CD4-positive, CD25-positive, alpha-beta regulatory T cell (primary cell): ENCODE measurements around the gene OR4E2. TPM values are rescaled to one million over a fixed set of nuclear protein-coding genes. Genes with fewer than 3 reads are reported as not detected.

Experiments used
- ATAC-seq, 2 donors: fragments of 150-1000 bp; cut with Tn5 transposase; one replicate each; pipeline ENCODE4 v1.10.0; 2021; ENCODE audit warnings: low read depth in 2 of 2, moderate number of reproducible peaks in 2 of 2, moderate library complexity in 1 of 2
- DNase-seq, 3 donors: peaks; one replicate each; pipeline versions ENCODE4 v3.0.0 to v3.0.0-alpha.2; 2012 to 2022; ENCODE audit warnings: mixed read lengths in 1 of 3
- H3K27ac ChIP-seq: one replicate; pipeline ENCODE4 v1.7.0; 2013; ENCODE audit warnings: mild to moderate bottlenecking, low read length; ENCODE audit not compliant: insufficient read depth, poor library complexity, severe bottlenecking
- H3K27me3 ChIP-seq: one replicate; pipeline ENCODE4 v1.7.0; 2013; ENCODE audit warnings: low read length; ENCODE audit not compliant: control insufficient read depth, insufficient read depth
- H3K36me3 ChIP-seq: one replicate; pipeline ENCODE4 v1.7.0; 2013; ENCODE audit warnings: mild to moderate bottlenecking, low read length, moderate library complexity; ENCODE audit not compliant: control insufficient read depth, insufficient read depth
- H3K4me1 ChIP-seq: 2 replicates; pipeline ENCODE4 v1.7.0; 2013; ENCODE audit warnings: mild to moderate bottlenecking, low read length; ENCODE audit not compliant: insufficient read depth, control insufficient read depth, poor library complexity, severe bottlenecking
- H3K4me3 ChIP-seq: one replicate; pipeline ENCODE4 v1.7.0; 2013; ENCODE audit warnings: low read depth, mild to moderate bottlenecking, low read length, moderate library complexity
- H3K9me3 ChIP-seq, 2 experiments: 1 replicate in 1 of 2; 2 replicates in 1 of 2; pipeline ENCODE4 v1.7.0; 2013; ENCODE audit warnings: low read length in 2 of 2, mild to moderate bottlenecking in 1 of 2, moderate library complexity in 1 of 2; ENCODE audit not compliant: control insufficient read depth in 2 of 2
- H3K27ac Mint-ChIP-seq, 3 donors: one replicate each; pipeline ENCODE4 v1.8.0; 2020 to 2022; ENCODE audit warnings: mild to moderate bottlenecking in 3 of 3, mixed read lengths in 3 of 3, moderate library complexity in 2 of 3
- H3K27me3 Mint-ChIP-seq: one replicate; pipeline ENCODE4 v1.8.0; 2022; ENCODE audit warnings: mild to moderate bottlenecking, mixed read lengths
- H3K36me3 Mint-ChIP-seq: one replicate; pipeline ENCODE4 v1.8.0; 2020; ENCODE audit warnings: mixed read lengths
- H3K4me1 Mint-ChIP-seq, 4 donors: one replicate each; pipeline ENCODE4 v1.8.0; 2020 to 2022; ENCODE audit warnings: mixed read lengths in 4 of 4, mild to moderate bottlenecking in 1 of 4
- H3K4me3 Mint-ChIP-seq, 4 donors: one replicate each; pipeline ENCODE4 v1.8.0; 2020 to 2022; ENCODE audit warnings: mild to moderate bottlenecking in 4 of 4, mixed read lengths in 4 of 4, moderate library complexity in 3 of 4
- H3K9me3 Mint-ChIP-seq, 7 donors: one replicate each; pipeline ENCODE4 v1.8.0; 2020 to 2022; ENCODE audit warnings: mixed read lengths in 7 of 7, mild to moderate bottlenecking in 3 of 7, moderate library complexity in 2 of 7
- polyA plus RNA-seq, 4 donors: library from polyadenylated mRNA; unstranded; fragments of 300-500 nt; fragmentation: Illumina TruSeq; gene quantifications; one replicate each; pipeline ENCODE4 v1.2.3, GENCODE V29; 2021
- total RNA-seq: library from RNA; stranded (reverse); gene quantifications from one replicate; pipeline ENCODE4 v1.2.3, GENCODE V29; 2022

Gene OR4E2
- total and polyA plus RNA-seq, 5 donors from 2014 or later = not detected

GRCh38 chr14:21712036-21712435, 58.4 kb downstream of the OR4E2 start:
- no peaks in the 10 kb centered on the region for H3K4me1 ChIP-seq
- H3K4me3 ChIP-seq = peak overlapping the region; percentile 71
- Mint-ChIP-seq H3K4me1 (peaks cover 0 to 7% (median 4%) of the 10 kb centered on the region in 4 donors), H3K36me3 (no peaks in the 10 kb centered on the region), H3K27ac (peak overlapping the region; percentile 12 to 89 (median 81)), H3K9me3 (peaks cover 0 to 2% (median 0%) of the 10 kb centered on the region in 7 donors), H3K27me3 (peaks cover 41% of the 10 kb centered on the region), H3K4me3 (peak overlapping the region; percentile 36 to 73 (median 72))
- H3K36me3 ChIP-seq = no peaks in the 10 kb centered on the region
- peak; percentile 49 to 50 for ATAC-seq
- peak in 1 of 3 donors; percentile 60 for DNase-seq
- H3K27ac ChIP-seq = peak overlapping the region; percentile 56
- H3K27me3 ChIP-seq = peaks cover 4% of the 10 kb centered on the region
- peaks cover 0 to 3% of the 10 kb centered on the region in 2 experiments for H3K9me3 ChIP-seq

GRCh38 chr14:21714318-21714929, 60.8 kb downstream of the OR4E2 start:
- H3K36me3 ChIP-seq = no peaks in the 10 kb centered on the region
- DNase-seq (no peak), ATAC-seq (no peak)
- H3K27me3 ChIP-seq = peaks cover 17% of the 10 kb centered on the region
- no peaks in the 10 kb centered on the region for H3K36me3 Mint-ChIP-seq
- H3K4me3 ChIP-seq = peak overlapping the region; percentile 71
- H3K4me3 Mint-ChIP-seq = peak overlapping the region in 3 of 4 donors; percentile 62 to 70 (median 69)
- H3K9me3 ChIP-seq = no peaks in the 10 kb centered on the region
- no peaks in the 10 kb centered on the region for H3K4me1 ChIP-seq
- peaks cover 59% of the 10 kb centered on the region for H3K27me3 Mint-ChIP-seq
- no peak overlapping the region for H3K27ac ChIP-seq
- peaks cover 0 to 10% (median 5%) of the 10 kb centered on the region in 4 donors for H3K4me1 Mint-ChIP-seq
- H3K27ac Mint-ChIP-seq = peak overlapping the region in 2 of 3 donors; percentile 4 to 18
- H3K9me3 Mint-ChIP-seq = peaks cover 0 to 1% (median 0%) of the 10 kb centered on the region in 7 donors

Other genes with a start within 250 kb of the OR4E2 start
- gene CHD8, start 197.7 kb upstream of the OR4E2 start, total RNA-seq = 142 TPM
- 10 to 100 TPM; 15.3 to 30.9 (median 20.9) TPM for gene CHD8, start 197.7 kb upstream of the OR4E2 start, polyA plus RNA-seq
- gene RAB2B, start 176.9 kb upstream of the OR4E2 start, total RNA-seq = 32.6 TPM
- 10 to 100 TPM; 12.1 to 19.8 (median 14.8) TPM for gene RAB2B, start 176.9 kb upstream of the OR4E2 start, polyA plus RNA-seq
- 128 TPM for gene TOX4, start 176.6 kb upstream of the OR4E2 start, total RNA-seq
- 100 to 1,000 TPM in 1 of 4 donors, 10 to 100 TPM in 3; 90.0 to 114 (median 95.4) TPM for gene TOX4, start 176.6 kb upstream of the OR4E2 start, polyA plus RNA-seq
- 59.0 TPM for gene METTL3, start 142.5 kb upstream of the OR4E2 start, total RNA-seq
- gene METTL3, start 142.5 kb upstream of the OR4E2 start, polyA plus RNA-seq = 10 to 100 TPM; 20.6 to 32.6 (median 23.9) TPM
- 2.8 TPM for gene SALL2, start 127.5 kb upstream of the OR4E2 start, total RNA-seq
- gene SALL2, start 127.5 kb upstream of the OR4E2 start, polyA plus RNA-seq = 1 to 10 TPM in 3 of 4 donors, under 1 TPM in 1; 0.73 to 2.1 (median 1.9) TPM
- not detected for gene OR10G3, start 73.8 kb upstream of the OR4E2 start, total RNA-seq
- gene OR10G3, start 73.8 kb upstream of the OR4E2 start, polyA plus RNA-seq = not detected
- gene OR10G2, start 18.9 kb upstream of the OR4E2 start, total RNA-seq = not detected
- gene OR10G2, start 18.9 kb upstream of the OR4E2 start, polyA plus RNA-seq = not detected
- gene OR4E1, start 20.0 kb downstream of the OR4E2 start, total RNA-seq = not detected
- gene OR4E1, start 20.0 kb downstream of the OR4E2 start, polyA plus RNA-seq = under 1 TPM in 1 of 4 donors, not detected in 3; 0.18 TPM